Cardiac fibroblast (primary cell): ENCODE measurements around the gene EPHB6.
A peak's percentile ranks its signal among the peaks of the same experiment; 100 is the strongest.

Experiments
- DNase-seq, 2 donors: peaks; one replicate each; pipeline versions ENCODE4 v3.0.0 to v3.0.0-alpha.2; 2010; ENCODE audit warnings: low read depth in 2 of 2
- H3K4me3 ChIP-seq, 2 donors: replicated peaks in 1 of 2; 1 replicate in 1 of 2; 2 replicates in 1 of 2; pipeline ENCODE4 v1.5.1; 2011; ENCODE audit warnings: low read depth in 2 of 2, low read length in 2 of 2, mild to moderate bottlenecking in 2 of 2, moderate library complexity in 1 of 2
- TF ChIP-seq, protein P1 (sequence below): IDR thresholded peaks from one replicate; pipeline ENCODE4 v1.5.1; 2011; ENCODE audit warnings: low read depth, mild to moderate bottlenecking, low read length, inconsistent platforms

The EPHB6 gene

DNA sequence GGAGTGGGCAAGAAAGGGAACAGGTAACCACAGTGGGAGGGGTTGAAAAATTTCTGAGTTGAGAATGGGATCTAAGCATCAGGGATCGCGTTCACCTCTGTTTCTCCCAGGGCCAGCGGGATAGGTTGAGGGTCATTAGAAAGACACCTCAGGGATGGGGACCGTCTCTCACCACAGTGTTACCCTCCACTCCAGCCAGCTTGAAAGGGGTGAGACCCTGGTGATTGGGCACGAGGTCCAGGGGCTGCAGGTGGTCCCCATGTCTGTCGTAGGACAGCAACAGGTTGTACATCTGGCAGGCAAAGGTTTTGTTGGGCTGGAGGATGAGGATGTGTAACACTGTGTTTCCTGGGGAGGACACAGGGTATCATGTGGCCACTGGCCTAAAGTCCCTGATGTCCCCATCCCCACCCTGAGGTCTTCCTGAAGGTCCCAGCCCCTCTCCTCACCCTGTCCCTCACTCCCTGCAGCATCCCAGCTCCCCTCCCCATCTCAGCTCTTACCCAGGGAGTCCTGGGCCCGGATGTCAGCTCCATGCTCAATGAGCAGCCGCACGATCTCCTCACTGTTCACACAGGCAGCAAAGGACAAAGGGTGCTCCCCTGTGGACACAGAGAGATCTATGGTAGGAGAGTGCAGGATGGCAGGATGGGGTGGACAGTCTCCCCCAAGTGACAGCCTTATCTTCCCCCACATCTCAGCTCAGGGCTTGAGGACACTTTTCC, 21.5 kb downstream of the EPHB6 start:
- TF ChIP-seq, protein P1, sequence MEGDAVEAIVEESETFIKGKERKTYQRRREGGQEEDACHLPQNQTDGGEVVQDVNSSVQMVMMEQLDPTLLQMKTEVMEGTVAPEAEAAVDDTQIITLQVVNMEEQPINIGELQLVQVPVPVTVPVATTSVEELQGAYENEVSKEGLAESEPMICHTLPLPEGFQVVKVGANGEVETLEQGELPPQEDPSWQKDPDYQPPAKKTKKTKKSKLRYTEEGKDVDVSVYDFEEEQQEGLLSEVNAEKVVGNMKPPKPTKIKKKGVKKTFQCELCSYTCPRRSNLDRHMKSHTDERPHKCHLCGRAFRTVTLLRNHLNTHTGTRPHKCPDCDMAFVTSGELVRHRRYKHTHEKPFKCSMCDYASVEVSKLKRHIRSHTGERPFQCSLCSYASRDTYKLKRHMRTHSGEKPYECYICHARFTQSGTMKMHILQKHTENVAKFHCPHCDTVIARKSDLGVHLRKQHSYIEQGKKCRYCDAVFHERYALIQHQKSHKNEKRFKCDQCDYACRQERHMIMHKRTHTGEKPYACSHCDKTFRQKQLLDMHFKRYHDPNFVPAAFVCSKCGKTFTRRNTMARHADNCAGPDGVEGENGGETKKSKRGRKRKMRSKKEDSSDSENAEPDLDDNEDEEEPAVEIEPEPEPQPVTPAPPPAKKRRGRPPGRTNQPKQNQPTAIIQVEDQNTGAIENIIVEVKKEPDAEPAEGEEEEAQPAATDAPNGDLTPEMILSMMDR, result no peak
- no peak for DNase-seq
- no peak overlapping the region for H3K4me3 ChIP-seq

DNA sequence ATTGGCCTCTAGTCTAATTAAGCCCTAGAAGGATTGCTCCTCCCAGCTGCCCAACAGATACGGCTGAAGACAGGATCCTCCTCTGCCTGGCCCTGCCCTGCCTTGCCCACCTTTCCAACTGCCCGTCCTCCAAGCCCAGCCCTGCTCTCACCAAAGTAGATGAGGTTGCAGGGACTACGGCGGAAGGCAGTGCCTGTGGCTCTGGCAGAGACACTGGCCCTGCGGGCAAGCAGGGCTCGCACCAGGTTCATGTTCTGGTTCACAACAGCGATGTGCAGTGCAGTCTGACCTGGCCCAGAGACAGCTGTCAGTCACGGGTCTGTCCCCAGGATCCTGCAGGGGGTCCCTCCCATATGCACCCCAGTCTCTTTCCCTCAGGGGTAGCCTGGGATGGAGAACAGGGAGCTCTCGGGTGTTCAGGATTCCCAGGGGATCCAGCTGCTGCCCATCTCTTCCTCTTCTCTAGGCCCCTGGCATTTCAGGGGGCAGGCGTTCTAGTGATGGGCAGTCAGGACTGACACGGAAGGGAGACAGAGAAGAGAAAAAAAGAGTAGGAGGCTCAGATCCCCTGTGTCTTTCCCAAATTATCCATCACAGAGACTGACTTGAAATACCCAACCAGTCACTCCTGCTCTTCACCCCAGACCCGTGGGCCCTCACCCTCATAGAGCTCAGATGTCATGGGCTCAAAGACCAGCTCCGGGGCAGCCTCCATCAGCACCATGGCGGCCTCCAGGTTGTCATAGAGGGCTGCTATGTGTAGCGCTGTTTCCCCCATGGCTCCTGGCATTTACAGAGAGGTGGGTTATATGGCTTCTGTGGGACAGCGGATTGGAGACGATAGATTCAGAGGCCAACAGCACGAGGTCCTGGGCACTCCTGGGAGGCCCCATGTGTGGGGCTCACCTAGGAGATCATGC, 22.4 kb downstream of the EPHB6 start:
- no peak for DNase-seq
- H3K4me3 ChIP-seq, result no peak overlapping the region
- TF ChIP-seq, protein P1, result no peak

DNA sequence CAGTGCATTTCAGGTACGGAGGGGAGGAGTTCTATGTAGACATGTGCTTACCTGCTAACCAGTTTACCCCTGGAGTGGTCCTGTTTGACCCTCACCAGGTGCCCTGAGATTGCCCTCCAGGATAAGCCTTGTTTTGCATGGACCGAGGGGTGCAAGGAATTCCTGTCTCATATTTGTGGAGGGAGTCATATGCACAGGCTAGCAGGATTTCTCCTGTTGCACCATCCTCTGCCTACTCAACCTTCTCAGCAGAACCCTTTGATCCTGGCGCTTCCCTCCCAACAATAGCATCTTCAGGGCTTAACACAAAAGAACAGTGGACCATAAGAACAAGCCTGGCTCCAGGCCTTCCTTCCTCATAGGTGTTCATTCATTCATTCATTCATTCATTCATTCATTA, 23.4 kb downstream of the EPHB6 start:
- no peak overlapping the region for H3K4me3 ChIP-seq
- TF ChIP-seq, protein P1, result no peak
- DNase-seq, result peak in 1 of 2 donors; percentile 9

DNA sequence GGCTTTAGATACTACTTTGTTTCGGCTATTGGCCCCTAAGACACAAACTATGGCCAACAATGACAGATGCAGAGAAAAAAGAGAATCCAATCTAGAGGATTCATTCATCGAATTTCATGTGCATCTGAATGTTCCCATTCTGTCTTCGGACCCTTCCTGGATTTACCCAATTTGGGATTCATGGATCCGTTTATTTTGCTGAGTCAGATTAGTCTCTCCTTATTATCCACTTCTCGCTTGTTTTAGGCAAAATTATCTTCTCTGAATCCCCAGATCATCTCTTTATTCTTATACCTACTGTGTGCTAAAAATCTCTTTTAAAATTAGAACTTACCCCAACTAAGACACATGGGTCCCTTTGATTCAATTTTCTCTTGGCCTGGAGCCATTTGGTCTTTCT, 24.2 kb downstream of the EPHB6 start:
- no peak overlapping the region for H3K4me3 ChIP-seq
- no peak for DNase-seq
- TF ChIP-seq, protein P1, result no peak

DNA sequence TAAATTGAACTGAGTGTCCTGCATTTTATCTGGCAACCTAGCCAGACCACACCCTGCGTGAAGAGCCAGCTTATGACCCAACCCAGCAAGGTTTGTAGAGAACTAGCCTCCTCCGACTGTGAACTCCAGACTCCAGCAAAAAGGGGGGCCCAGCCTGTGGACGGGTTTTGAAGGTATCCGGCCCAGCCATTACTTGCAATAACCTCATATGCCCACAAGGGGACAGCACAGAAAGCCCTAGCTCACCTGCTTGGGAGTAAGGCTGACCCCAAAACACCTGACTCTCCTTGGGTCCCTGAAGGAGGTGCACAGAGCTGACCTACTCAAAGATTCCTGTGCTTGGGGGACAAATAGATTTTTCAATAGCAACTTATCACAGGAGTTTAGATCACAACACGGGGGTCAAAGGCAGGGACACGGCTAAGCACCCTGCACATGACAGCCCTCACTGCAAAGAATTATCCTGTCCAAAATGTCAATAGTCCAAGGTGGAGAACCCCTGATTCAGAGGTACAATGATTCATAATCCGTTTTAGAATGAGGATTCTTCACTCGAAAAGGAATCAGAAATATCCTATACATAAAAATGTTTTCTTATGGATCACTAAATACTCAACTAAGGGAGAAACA, 26.1 kb downstream of the EPHB6 start:
- DNase-seq, result peak; percentile 29 to 52
- TF ChIP-seq, protein P1, result peak; percentile 88
- no peak overlapping the region for H3K4me3 ChIP-seq

DNA sequence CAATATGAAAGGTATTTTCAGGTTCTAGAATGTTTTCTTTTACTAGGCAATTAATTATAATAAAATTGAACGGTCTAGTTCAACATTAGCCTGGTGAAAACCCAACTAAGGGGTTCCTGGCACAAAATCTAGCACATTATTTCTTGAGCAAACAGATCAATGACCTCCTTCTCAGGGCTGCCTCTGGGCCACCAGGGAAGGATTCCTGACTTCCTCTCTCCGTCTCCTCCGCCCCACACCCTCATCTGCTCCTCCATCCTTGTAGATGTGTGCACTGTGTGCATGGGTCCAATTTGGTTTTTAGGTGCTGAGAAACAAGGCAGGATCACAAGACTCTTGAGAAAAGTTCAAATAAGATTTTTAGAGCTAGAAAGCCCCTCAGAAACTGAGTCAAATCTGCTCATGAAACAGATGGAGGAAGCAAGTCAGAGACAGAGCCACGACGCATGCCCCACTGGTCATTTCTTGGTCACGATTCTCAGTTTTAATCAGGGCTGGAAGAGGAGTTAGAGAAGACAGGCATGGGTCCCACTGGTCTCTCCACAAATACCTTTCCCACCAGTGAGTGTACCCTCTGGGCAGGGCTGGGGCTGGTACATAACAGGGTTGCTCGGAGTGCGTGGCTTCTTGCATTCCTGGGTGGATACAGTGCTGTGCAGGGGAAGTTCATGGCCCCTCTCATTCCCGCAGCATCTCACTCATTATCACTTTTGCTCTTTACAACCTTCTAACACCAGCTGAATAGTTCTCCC, 26.9 kb downstream of the EPHB6 start:
- DNase-seq, result no peak

More for the DNA sequence above, 26.9 kb downstream of the EPHB6 start:
- H3K4me3 ChIP-seq, result no peak overlapping the region
- TF ChIP-seq, protein P1, result no peak
